Measurements from ENCODE around the gene CFAP46. TPM values are rescaled to one million over a fixed set of nuclear protein-coding genes. Genes with fewer than 3 reads are reported as not detected.

CFAP46 gene
- total RNA-seq, 4 donors from 2014 or later, result under 0.01 to 1.3 (median 0.28) TPM

- peaks cover 0 to 65% (median 7%) of the 10 kb centered on the region in 4 donors for H3K27me3 ChIP-seq
- no peaks in the 10 kb centered on the region for H3K36me3 ChIP-seq
- intact Hi-C loops (cut with DNase I), result no loop called here
- no peaks in the 10 kb centered on the region for H3K4me1 ChIP-seq
- no peak for DNase-seq (ENCODE audit: extremely low spot score)
- no peak overlapping the region for H3K27ac ChIP-seq (replicated peaks in 1 of 4)
- TF ChIP-seq, protein P1, sequence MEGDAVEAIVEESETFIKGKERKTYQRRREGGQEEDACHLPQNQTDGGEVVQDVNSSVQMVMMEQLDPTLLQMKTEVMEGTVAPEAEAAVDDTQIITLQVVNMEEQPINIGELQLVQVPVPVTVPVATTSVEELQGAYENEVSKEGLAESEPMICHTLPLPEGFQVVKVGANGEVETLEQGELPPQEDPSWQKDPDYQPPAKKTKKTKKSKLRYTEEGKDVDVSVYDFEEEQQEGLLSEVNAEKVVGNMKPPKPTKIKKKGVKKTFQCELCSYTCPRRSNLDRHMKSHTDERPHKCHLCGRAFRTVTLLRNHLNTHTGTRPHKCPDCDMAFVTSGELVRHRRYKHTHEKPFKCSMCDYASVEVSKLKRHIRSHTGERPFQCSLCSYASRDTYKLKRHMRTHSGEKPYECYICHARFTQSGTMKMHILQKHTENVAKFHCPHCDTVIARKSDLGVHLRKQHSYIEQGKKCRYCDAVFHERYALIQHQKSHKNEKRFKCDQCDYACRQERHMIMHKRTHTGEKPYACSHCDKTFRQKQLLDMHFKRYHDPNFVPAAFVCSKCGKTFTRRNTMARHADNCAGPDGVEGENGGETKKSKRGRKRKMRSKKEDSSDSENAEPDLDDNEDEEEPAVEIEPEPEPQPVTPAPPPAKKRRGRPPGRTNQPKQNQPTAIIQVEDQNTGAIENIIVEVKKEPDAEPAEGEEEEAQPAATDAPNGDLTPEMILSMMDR (IDR thresholded peaks at IDR 0.05), result no peak
- TF ChIP-seq EP300 (IDR thresholded peaks at IDR 0.05) (no peak), POLR2A (IDR thresholded peaks at IDR 0.05; ENCODE audit: low read depth) (no peak), POLR2AphosphoS5 (IDR thresholded peaks at IDR 0.05) (no peak)
- no peak overlapping the region for H3K4me3 ChIP-seq
- WGBS, result 80% methylated on average over 8 of the region's 8 CpGs
- H3K9me3 ChIP-seq, result no peaks in the 10 kb centered on the region
These were observed 31.5 kb upstream of the CFAP46 start for GRCh38 chr10:132973903-132974241.

GRCh38 chr10:132972986-132973902 is 30.9 kb upstream of the CFAP46 start:
- intact Hi-C loops (cut with DNase I), result no loop called here
- Histone ChIP-seq H3K27ac (replicated peaks in 1 of 4) (no peak overlapping the region), H3K4me1 (no peaks in the 10 kb centered on the region), H3K36me3 (no peaks in the 10 kb centered on the region), H3K27me3 (peaks cover 0 to 65% (median 7%) of the 10 kb centered on the region in 4 donors), H3K9me3 (no peaks in the 10 kb centered on the region), H3K4me3 (no peak overlapping the region)
- TF ChIP-seq POLR2AphosphoS5 (IDR thresholded peaks at IDR 0.05) (no peak), POLR2A (IDR thresholded peaks at IDR 0.05; ENCODE audit: low read depth) (no peak), EP300 (IDR thresholded peaks at IDR 0.05) (no peak)
- TF ChIP-seq, protein P1 (IDR thresholded peaks at IDR 0.05), result no peak
- no peak for DNase-seq (ENCODE audit: extremely low spot score)
- WGBS, result 86% methylated on average over 17 of the region's 28 CpGs

GRCh38 chr10:132972149-132972985 is 30.0 kb upstream of the CFAP46 start:
- TF ChIP-seq, protein P1 (IDR thresholded peaks at IDR 0.05), result no peak
- TF ChIP-seq EP300 (IDR thresholded peaks at IDR 0.05) (no peak), POLR2AphosphoS5 (IDR thresholded peaks at IDR 0.05) (no peak), POLR2A (IDR thresholded peaks at IDR 0.05; ENCODE audit: low read depth) (no peak)
- H3K4me3 ChIP-seq, result no peak overlapping the region
- DNase-seq (ENCODE audit: extremely low spot score), result no peak
- no peak overlapping the region for H3K27ac ChIP-seq (replicated peaks in 1 of 4)
- H3K9me3 ChIP-seq, result no peaks in the 10 kb centered on the region
- no peaks in the 10 kb centered on the region for H3K4me1 ChIP-seq
- intact Hi-C loops (cut with DNase I), result no loop called here
- WGBS, result 80% methylated on average over 17 of the region's 26 CpGs
- peaks cover 0 to 72% (median 7%) of the 10 kb centered on the region in 4 donors for H3K27me3 ChIP-seq
- H3K36me3 ChIP-seq, result no peaks in the 10 kb centered on the region

- WGBS, result 52% methylated on average over 13 of the region's 24 CpGs
- no peak for DNase-seq (ENCODE audit: extremely low spot score)
- H3K4me3 ChIP-seq, result no peak overlapping the region
- no peak overlapping the region for H3K27ac ChIP-seq (replicated peaks in 1 of 4)
- no peaks in the 10 kb centered on the region for H3K36me3 ChIP-seq
- peaks cover 0 to 73% (median 7%) of the 10 kb centered on the region in 4 donors for H3K27me3 ChIP-seq
- no peaks in the 10 kb centered on the region for H3K9me3 ChIP-seq
- no peaks in the 10 kb centered on the region for H3K4me1 ChIP-seq
- TF ChIP-seq POLR2A (IDR thresholded peaks at IDR 0.05; ENCODE audit: low read depth), result no peak
- no peak for TF ChIP-seq POLR2AphosphoS5 (IDR thresholded peaks at IDR 0.05)
- no peak for TF ChIP-seq EP300 (IDR thresholded peaks at IDR 0.05)
- TF ChIP-seq, protein P1 (IDR thresholded peaks at IDR 0.05), result no peak
- intact Hi-C loops (cut with DNase I), result no loop called here
These were observed 29.2 kb upstream of the CFAP46 start for GRCh38 chr10:132971448-132972148.
